Measurements from ENCODE around the gene ELP1.
"Not testable (repeated sequence)": the region's sequence is repeated elsewhere in the genome, so short reads cannot be mapped to it uniquely, and the experiment has no call there.

The ELP1 gene

GRCh38 chr9:108953983-108954574 is 20.2 kb upstream of the ELP1 start:
- DNase-seq (ENCODE audit: low read depth in 1 of 2, low spot score in 1 of 2), result peak; percentile 33 to 67
- TF ChIP-seq JUND (IDR thresholded peaks at IDR 0.05; ENCODE audit: low read depth), result no peak
- in situ Hi-C loops (cut with HindIII; ENCODE audit: low pct_unique_long_range_greater_than_20kb, low sequenced_read_pairs), result no loop called here

DNA sequence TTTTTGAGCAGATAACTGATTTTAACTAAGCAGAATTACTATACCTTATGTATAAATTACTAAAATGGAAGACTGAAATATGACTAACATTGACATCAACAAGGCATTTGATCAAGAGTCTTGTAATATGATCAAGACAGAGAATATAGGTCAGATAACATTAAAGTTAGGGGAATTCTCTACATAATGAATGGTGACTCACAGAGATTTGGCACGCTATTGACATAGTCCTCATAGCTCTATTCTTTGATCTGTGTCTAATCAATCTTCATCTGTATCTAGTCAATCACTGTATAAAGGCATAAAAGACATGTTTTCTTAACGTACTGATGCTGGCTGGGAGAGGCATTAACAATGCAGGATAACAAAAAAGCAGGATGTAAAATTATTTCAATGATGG is 17.7 kb upstream of the ELP1 start:
- TF ChIP-seq JUND (IDR thresholded peaks at IDR 0.05; ENCODE audit: low read depth), result no peak
- DNase-seq (ENCODE audit: low read depth in 1 of 2, low spot score in 1 of 2), result no peak
- in situ Hi-C loops (cut with HindIII; ENCODE audit: low pct_unique_long_range_greater_than_20kb, low sequenced_read_pairs), result no loop called here

GRCh38 chr9:108950168-108950567 is 16.2 kb upstream of the ELP1 start:
- no peak for DNase-seq (ENCODE audit: low read depth in 1 of 2, low spot score in 1 of 2)

GRCh38 chr9:108939975-108940374 is 6.1 kb upstream of the ELP1 start:
- DNase-seq (ENCODE audit: low read depth in 1 of 2, low spot score in 1 of 2), result no peak
- TF ChIP-seq JUND (IDR thresholded peaks at IDR 0.05; ENCODE audit: low read depth), result no peak
- in situ Hi-C loops (cut with HindIII; ENCODE audit: low pct_unique_long_range_greater_than_20kb, low sequenced_read_pairs), result no loop called here

More at GRCh38 chr9:108950168-108950567, 16.2 kb upstream of the ELP1 start:
- TF ChIP-seq JUND (IDR thresholded peaks at IDR 0.05; ENCODE audit: low read depth), result no peak
- in situ Hi-C loops (cut with HindIII; ENCODE audit: low pct_unique_long_range_greater_than_20kb, low sequenced_read_pairs), result no loop called here

DNA sequence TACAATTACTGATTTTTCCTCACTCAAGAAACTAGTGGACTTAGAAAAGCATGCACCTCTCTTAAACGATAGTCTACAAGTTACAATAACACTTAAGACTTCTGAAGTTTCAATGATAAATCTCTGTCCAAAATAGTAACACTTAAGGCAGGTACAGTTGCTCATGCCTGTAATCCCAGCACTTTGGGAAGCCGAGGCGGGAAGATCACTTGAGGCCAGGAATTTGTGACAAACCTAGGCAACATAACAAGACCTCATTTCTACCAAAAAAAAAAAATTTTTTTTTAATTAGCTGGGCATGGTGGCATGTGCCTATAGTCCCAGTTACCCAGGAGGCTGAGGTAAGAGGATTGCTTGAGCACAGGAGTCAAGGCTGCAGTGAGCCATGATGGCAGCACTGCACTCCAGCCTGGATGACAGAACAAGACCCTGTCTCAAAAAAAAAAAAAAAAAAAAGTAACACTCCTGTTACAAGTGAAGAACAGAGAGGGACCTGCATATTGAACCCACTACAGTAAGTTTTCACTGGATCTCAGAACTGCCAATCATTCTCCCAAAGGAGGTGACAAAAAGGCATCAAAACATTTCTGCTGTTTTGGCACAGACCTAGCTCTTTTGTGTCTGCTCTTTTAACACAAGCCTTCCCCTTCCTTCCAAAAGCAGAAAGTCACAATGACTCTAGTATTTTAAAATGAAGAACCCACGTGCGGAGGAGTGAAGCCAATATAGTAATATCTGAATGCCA is 3.8 kb upstream of the ELP1 start:
- no peak for TF ChIP-seq JUND (IDR thresholded peaks at IDR 0.05; ENCODE audit: low read depth)
- in situ Hi-C loops (cut with HindIII; ENCODE audit: low pct_unique_long_range_greater_than_20kb, low sequenced_read_pairs), result no loop called here
- DNase-seq (ENCODE audit: low read depth in 1 of 2, low spot score in 1 of 2), result no peak

DNA sequence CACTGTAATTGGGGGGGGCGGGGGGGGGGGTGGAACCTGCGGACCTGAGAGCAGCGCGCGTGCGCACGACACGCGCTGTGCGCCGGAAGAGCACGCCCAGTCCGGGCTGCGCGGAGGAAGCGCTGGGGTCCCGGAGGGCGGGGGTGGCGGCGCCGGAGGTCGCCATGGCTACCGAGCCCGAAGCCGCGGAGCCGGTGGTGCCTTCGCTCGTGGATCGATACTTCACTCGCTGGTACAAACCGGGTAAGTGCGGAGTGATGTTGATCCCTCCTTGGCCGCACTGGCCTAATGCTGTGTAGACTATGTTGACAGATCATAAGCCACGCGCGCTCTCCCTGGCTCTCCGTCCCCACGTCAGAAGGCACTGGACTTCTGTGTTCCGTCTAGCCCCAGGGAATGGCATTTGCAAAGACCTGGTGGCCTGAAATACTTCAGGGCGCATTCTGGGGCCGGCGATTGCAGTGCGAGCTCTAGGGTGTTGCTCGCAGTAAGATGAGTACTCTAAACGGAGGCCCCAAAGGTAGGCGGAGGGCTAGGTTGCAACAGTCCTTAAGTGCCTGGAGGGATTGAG is 484 bp upstream of the ELP1 start, which contains the start of gene ABITRAM:
Gene ABITRAM (plus strand): TSS at position 78 of the 571 bp plus-strand sequence. CDS start 87 bp downstream, at position 165.
- TF ChIP-seq JUND (IDR thresholded peaks at IDR 0.05; ENCODE audit: low read depth), result no peak
- in situ Hi-C loops (cut with HindIII; ENCODE audit: low pct_unique_long_range_greater_than_20kb, low sequenced_read_pairs), result no loop called here
- peak; percentile 89 to 91 for DNase-seq (ENCODE audit: low read depth in 1 of 2, low spot score in 1 of 2)

GRCh38 chr9:108933231-108933717 is 650 bp downstream of the ELP1 start:
- in situ Hi-C loops (cut with HindIII; ENCODE audit: low pct_unique_long_range_greater_than_20kb, low sequenced_read_pairs), result no loop called here
- no peak for TF ChIP-seq JUND (IDR thresholded peaks at IDR 0.05; ENCODE audit: low read depth)
- DNase-seq (ENCODE audit: low read depth in 1 of 2, low spot score in 1 of 2), result peak; percentile 5 to 14

- in situ Hi-C loops (cut with HindIII; ENCODE audit: low pct_unique_long_range_greater_than_20kb, low sequenced_read_pairs), result no loop called here
- no peak for TF ChIP-seq JUND (IDR thresholded peaks at IDR 0.05; ENCODE audit: low read depth)
- DNase-seq (ENCODE audit: low read depth in 1 of 2, low spot score in 1 of 2), result no peak
Observed at GRCh38 chr9:108928386-108928785, 5.5 kb downstream of the ELP1 start.

DNA sequence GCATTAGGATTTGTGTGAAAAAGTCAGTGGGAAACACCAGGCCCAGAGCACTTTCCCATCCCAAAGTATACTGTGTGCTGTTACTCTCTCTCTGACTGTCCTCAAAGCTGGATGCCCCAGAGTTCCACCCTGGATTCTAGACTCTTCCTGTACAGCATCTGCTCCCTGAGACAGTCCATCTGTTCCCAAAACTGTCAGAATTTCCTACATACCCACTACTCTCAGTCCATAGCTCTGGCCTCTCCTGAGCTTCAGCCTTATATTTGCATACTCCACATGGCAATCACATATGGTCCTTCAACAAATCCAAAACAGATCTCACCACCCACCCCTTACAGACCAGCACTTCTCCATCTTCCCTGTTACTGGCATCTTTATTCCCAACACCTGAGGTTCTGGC is 9.5 kb downstream of the ELP1 start:
- DNase-seq (ENCODE audit: low read depth in 1 of 2, low spot score in 1 of 2), result no peak
- TF ChIP-seq JUND (IDR thresholded peaks at IDR 0.05; ENCODE audit: low read depth), result no peak
- in situ Hi-C loops (cut with HindIII; ENCODE audit: low pct_unique_long_range_greater_than_20kb, low sequenced_read_pairs), result no loop called here

- in situ Hi-C loops (cut with HindIII; ENCODE audit: low pct_unique_long_range_greater_than_20kb, low sequenced_read_pairs), result no loop called here
Observed at GRCh38 chr9:108921200-108921599, 12.7 kb downstream of the ELP1 start.

DNA sequence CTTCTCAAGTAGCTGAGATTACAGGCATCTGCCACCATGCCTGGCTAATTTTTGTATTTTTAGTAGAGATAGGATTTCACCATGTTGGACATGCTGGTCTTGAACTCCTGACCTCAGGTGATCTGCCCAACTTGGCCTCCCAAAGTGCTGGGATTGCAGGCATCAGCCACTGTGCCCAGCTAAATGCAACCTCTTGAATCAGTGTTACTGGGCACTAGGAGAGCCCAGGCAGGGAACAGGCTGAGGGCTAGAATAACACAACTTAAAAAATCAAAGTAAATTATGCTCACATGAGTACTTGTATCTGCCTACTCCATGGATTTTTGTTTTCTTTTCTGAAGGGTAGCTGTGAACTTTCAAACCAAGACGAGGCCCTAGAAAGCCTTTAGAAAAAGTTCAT is 13.5 kb downstream of the ELP1 start:
- DNase-seq (ENCODE audit: low read depth in 1 of 2, low spot score in 1 of 2); in situ Hi-C loops (cut with HindIII; ENCODE audit: low pct_unique_long_range_greater_than_20kb, low sequenced_read_pairs): not testable (repeated sequence)

More at GRCh38 chr9:108921200-108921599, 12.7 kb downstream of the ELP1 start:
- DNase-seq (ENCODE audit: low read depth in 1 of 2, low spot score in 1 of 2), result no peak
- no peak for TF ChIP-seq JUND (IDR thresholded peaks at IDR 0.05; ENCODE audit: low read depth)

- in situ Hi-C loops (cut with HindIII; ENCODE audit: low pct_unique_long_range_greater_than_20kb, low sequenced_read_pairs), result no loop called here
- TF ChIP-seq JUND (IDR thresholded peaks at IDR 0.05; ENCODE audit: low read depth), result no peak
- peak in 1 of 2 experiments; percentile 4 for DNase-seq (ENCODE audit: low read depth in 1 of 2, low spot score in 1 of 2)
Observed at GRCh38 chr9:108919517-108919916, 14.4 kb downstream of the ELP1 start.

- in situ Hi-C loops (cut with HindIII; ENCODE audit: low pct_unique_long_range_greater_than_20kb, low sequenced_read_pairs), result no loop called here
- no peak for TF ChIP-seq JUND (IDR thresholded peaks at IDR 0.05; ENCODE audit: low read depth)
- no peak for DNase-seq (ENCODE audit: low read depth in 1 of 2, low spot score in 1 of 2)
Observed at GRCh38 chr9:108913391-108913790, 20.5 kb downstream of the ELP1 start.

Measured in T47D (cell line).